Esophagus squamous epithelium (tissue), 5 donors: ENCODE measurements around the gene TEC. TPM values are rescaled to one million over a fixed set of nuclear protein-coding genes. Genes with fewer than 3 reads are reported as not detected.
"Not testable (repeated sequence)": the region's sequence is repeated elsewhere in the genome, so short reads cannot be mapped to it uniquely, and the experiment has no call there.

Experiments used
- DNase-seq: peaks from one replicate; lab custom pipeline; 2025; lab: John Stamatoyannopoulos, UW
- H3K27ac ChIP-seq, 4 donors: fragments of 200-600 bp; sonication (generic); one replicate each; pipeline ENCODE4 v1.5.1; 2016 to 2019; ENCODE audit warnings: mild to moderate bottlenecking in 1 of 4
- H3K27me3 ChIP-seq, 4 donors: fragments of 200-600 bp; sonication (generic); 1 replicate in 3 of 4; 2 replicates in 1 of 4; pipeline versions ENCODE4 v1.5.1 to v1.6.0; 2017 to 2021; ENCODE audit warnings: antibody characterized with exemption in 1 of 4
- H3K36me3 ChIP-seq, 3 donors: fragments of 200-600 bp; sonication (generic); one replicate each; pipeline ENCODE4 v1.5.1; 2016 to 2019
- H3K4me1 ChIP-seq, 3 donors: fragments of 200-600 bp; sonication (generic); one replicate each; pipeline ENCODE4 v1.5.1; 2017 to 2019
- H3K4me3 ChIP-seq, 4 donors: fragments of 200-600 bp; sonication (generic); 1 replicate in 3 of 4; 2 replicates in 1 of 4; pipeline ENCODE4 v1.5.1; 2016 to 2019; ENCODE audit warnings: mild to moderate bottlenecking in 2 of 4, moderate library complexity in 1 of 4
- H3K9me3 ChIP-seq, 3 donors: fragments of 200-600 bp; sonication (generic); one replicate each; pipeline ENCODE4 v1.5.1; 2016 to 2019
- CTCF ChIP-seq, 6 experiments: fragments of 450-650 bp in 4 of 6; fragments of 200-600 bp in 2 of 6; sonication (generic) in 2 of 6; IDR thresholded peaks; one replicate each; pipeline ENCODE4 v1.5.1; 2016 to 2019; ENCODE audit warnings: antibody characterized with exemption in 6 of 6, mild to moderate bottlenecking in 4 of 6, moderate library complexity in 4 of 6
- POLR2A ChIP-seq, 4 donors: fragments of 450-650 bp; IDR thresholded peaks; one replicate each; pipeline ENCODE4 v1.6.1; 2017; ENCODE audit warnings: antibody characterized with exemption in 4 of 4, mild to moderate bottlenecking in 4 of 4, moderate library complexity in 3 of 4
- WGBS, 2 donors: methylation state at CpG; one replicate each; pipeline ENCODE4 v1.1.5; 2018; 5-methylcytosine and 5-hydroxymethylcytosine counted together
- intact Hi-C: fragments of 100-400 bp; cut with DNase I; formaldehyde crosslinking; loops from one replicate; pipeline ENCODE4 v1.15.0; 2022
- total RNA-seq, 4 donors: library from RNA; depleted of rRNA; stranded (reverse); fragments of >200 nt; gene quantifications; one replicate each; pipeline ENCODE4 v1.1.0, GENCODE V29; 2016
- donor health status: DM: yes; HTN: yes; CAD: no.

The TEC gene
- total RNA-seq, 4 donors from 2014 or later, result 3.8 to 8.6 (median 7.2) TPM

GRCh38 chr4:48189731-48190130 lies 79.9 kb downstream of the TEC start:
- no peaks in the 10 kb centered on the region for H3K36me3 ChIP-seq
- DNase-seq, result no peak
- H3K9me3 ChIP-seq, result no peaks in the 10 kb centered on the region
- intact Hi-C loops, result no loop called here
- H3K4me1 ChIP-seq, result no peaks in the 10 kb centered on the region
- no peak overlapping the region for H3K4me3 ChIP-seq
- WGBS, 2 donors, result 43 to 86% methylated on average over 2 of the region's 2 CpGs
- no peak for TF ChIP-seq CTCF (IDR thresholded peaks at IDR 0.05)
- TF ChIP-seq POLR2A (IDR thresholded peaks at IDR 0.05), result no peak
- no peak overlapping the region for H3K27ac ChIP-seq
- no peaks in the 10 kb centered on the region for H3K27me3 ChIP-seq

DNA sequence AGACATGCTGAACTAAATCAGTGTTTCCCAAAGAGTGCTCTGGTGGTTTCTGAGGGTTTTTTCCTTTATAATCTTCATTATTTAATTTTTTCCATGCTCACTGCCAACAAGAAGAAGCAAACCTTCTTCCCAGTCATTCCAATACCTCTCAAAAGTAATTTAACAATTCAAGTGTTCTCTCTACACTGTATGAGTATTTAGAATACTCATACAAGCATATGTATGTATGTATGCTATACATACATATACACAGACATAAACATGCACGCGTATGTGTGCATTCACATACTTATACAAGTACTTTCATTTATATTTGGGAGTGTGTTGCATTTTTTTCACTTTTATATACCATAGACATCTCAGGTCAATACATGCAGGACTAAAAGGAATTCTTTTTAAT lies 81.2 kb downstream of the TEC start:
- H3K9me3 ChIP-seq, result no peaks in the 10 kb centered on the region
- no peaks in the 10 kb centered on the region for H3K36me3 ChIP-seq
- TF ChIP-seq CTCF (IDR thresholded peaks at IDR 0.05) (no peak), POLR2A (IDR thresholded peaks at IDR 0.05) (no peak)
- H3K4me3 ChIP-seq, result no peak overlapping the region
- WGBS, 2 donors, result 93 to 100% methylated on average over 2 of the region's 2 CpGs
- no peaks in the 10 kb centered on the region for H3K4me1 ChIP-seq
- no peak for DNase-seq
- no peak overlapping the region for H3K27ac ChIP-seq
- H3K27me3 ChIP-seq, result no peaks in the 10 kb centered on the region
- intact Hi-C loops, result no loop called here

DNA sequence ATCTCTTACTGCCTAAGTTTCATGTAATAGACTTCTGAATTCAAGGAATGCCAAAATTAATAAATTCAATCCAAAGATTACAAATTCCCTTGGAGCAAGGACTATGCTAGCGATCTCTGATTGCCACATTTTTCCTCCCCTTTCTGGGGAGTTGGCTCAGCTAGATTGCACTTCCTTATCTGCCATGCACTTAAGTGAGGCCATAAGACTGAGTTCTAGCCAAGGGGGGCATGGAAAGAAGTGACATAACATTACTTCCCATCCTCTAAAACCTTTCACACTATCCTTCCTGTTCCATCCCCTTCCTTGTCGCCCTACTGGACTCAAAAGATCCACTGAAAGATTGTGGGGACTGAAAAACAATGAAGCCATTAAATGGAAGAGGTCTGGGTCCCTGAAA lies 81.8 kb downstream of the TEC start:
- no peak for DNase-seq
- H3K27ac ChIP-seq, result no peak overlapping the region
- no peak for TF ChIP-seq POLR2A (IDR thresholded peaks at IDR 0.05)
- TF ChIP-seq CTCF (IDR thresholded peaks at IDR 0.05), result no peak
- intact Hi-C loops, result no loop called here
- H3K27me3 ChIP-seq, result no peaks in the 10 kb centered on the region
- H3K9me3 ChIP-seq, result no peaks in the 10 kb centered on the region
- WGBS, 2 donors, result 46 to 74% methylated on average over 2 of the region's 2 CpGs
- H3K4me1 ChIP-seq, result no peaks in the 10 kb centered on the region
- no peak overlapping the region for H3K4me3 ChIP-seq
- H3K36me3 ChIP-seq, result no peaks in the 10 kb centered on the region

GRCh38 chr4:48187066-48187465 lies 82.6 kb downstream of the TEC start:
- H3K27me3 ChIP-seq, H3K9me3 ChIP-seq, H3K36me3 ChIP-seq, H3K4me3 ChIP-seq, H3K4me1 ChIP-seq, DNase-seq, H3K27ac ChIP-seq, intact Hi-C loops: not testable (repeated sequence)
- WGBS, 2 donors, result 74 to 80% methylated on average over 3 of the region's 5 CpGs

- H3K4me1 ChIP-seq, DNase-seq, H3K27ac ChIP-seq, H3K36me3 ChIP-seq, H3K9me3 ChIP-seq, intact Hi-C loops, H3K27me3 ChIP-seq, H3K4me3 ChIP-seq: not testable (repeated sequence)
- no CpG with 5 or more reads among the region's 33 CpGs for WGBS, 2 donors
These were observed 83.2 kb downstream of the TEC start for GRCh38 chr4:48186394-48186793.

- Histone ChIP-seq H3K27ac (no peak overlapping the region), H3K4me3 (no peak overlapping the region), H3K36me3 (no peaks in the 10 kb centered on the region), H3K4me1 (no peaks in the 10 kb centered on the region), H3K27me3 (no peaks in the 10 kb centered on the region), H3K9me3 (no peaks in the 10 kb centered on the region)
- intact Hi-C loops, result no loop called here
- TF ChIP-seq POLR2A (IDR thresholded peaks at IDR 0.05) (no peak), CTCF (IDR thresholded peaks at IDR 0.05) (no peak)
- 70 to 86% methylated on average over 3 of the region's 3 CpGs for WGBS, 2 donors
- no peak for DNase-seq
These were observed 84.8 kb downstream of the TEC start for GRCh38 chr4:48184882-48185281.
